Stimulated activated CD4-positive, alpha-beta T cell treated with anti-CD3 and anti-CD28 coated beads, TNF-alpha, amount 100 ng/mL, for 4 hours (primary cell): ENCODE measurements around the gene ZNF608.

Source experiments
- DNase-seq, 3 experiments: peaks; one replicate each; pipeline ENCODE4 v3.0.0-alpha.2; 2020; ENCODE audit warnings: low read depth in 3 of 3

ZNF608 gene

DNA sequence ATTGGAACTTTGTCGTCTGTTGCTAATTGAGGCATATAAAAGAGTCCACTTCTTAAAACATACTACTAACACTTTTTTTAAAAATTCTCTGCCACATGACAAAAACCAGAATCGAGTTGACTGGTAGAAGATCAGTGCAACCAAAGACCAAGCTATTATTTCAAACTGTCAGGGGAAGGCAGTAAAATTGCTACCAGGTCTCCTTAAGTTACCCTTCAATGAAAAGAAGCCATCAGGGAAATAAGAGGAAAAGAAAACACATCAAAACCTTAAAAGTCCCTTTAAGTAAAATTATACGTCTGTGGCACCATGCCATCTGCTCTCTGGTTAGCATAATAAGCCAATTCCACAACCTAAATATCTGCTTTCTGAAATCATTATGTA is 9.6 kb downstream of the ZNF608 start:
- DNase-seq, result no peak

DNA sequence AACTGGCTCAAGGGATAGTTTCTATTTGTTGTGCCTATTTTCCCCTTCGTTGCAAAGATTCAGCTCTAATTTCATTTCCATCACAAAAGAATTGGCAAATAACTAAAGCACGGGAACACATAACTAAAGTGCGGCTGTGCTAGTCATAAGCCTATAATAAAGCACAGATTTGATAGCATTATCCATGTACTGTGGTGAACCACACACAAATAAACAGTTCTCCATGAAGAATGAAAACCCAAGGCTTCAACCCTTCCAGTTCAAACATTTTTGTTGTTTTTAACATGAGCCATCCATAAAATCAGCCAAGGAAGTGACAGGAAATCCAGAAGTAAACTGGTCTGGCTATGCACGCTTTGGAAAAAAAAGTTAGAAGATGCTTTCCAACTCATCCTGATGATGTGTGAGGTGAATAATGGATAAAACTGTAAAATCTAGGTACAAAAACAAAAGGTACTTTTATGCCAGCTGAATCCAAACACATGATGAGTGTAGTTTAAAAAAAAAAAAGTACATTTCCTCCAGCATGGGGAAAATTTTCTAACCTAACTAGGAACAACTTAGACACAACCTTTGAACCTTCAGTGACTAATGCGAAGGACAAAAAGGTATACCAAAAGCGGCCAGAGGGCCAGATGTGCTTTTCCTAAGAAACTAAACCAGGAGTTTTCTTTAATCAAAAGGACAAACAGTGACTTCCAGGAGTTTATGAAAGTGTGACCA is 10.2 kb downstream of the ZNF608 start:
- no peak for DNase-seq

DNA sequence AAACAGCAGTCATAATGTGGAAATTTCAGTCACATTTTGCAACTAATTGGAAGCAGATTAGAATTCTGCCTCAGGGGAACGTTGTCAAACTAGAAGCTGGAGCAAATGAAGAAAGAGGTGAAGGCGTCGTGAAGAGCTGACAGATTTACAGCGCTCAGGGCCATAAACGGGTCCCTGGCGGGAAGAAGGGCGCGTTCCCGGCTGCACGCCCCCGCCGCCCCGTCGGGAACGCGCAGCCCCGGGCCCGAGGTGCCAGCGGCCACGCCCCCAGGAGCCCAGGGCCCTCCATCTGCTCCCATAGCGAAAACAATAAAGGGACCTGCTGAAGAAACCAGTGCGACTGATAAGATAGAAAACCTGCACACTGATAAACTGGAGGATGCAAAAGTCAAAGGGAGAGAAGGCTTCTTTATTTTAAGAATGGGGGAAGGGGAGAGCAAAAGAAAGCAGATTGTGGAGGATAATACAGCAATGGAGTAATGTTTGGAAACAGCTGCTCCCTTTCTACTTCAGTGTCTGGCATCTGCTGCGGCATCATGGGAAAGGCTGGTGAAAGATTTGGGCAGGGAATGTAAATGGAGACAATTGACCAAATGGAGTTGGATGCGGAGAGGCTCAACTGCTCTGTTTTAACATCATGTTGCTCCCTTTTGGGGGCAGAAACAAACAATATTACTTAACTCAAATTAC is 11.1 kb downstream of the ZNF608 start:
- DNase-seq, result no peak

DNA sequence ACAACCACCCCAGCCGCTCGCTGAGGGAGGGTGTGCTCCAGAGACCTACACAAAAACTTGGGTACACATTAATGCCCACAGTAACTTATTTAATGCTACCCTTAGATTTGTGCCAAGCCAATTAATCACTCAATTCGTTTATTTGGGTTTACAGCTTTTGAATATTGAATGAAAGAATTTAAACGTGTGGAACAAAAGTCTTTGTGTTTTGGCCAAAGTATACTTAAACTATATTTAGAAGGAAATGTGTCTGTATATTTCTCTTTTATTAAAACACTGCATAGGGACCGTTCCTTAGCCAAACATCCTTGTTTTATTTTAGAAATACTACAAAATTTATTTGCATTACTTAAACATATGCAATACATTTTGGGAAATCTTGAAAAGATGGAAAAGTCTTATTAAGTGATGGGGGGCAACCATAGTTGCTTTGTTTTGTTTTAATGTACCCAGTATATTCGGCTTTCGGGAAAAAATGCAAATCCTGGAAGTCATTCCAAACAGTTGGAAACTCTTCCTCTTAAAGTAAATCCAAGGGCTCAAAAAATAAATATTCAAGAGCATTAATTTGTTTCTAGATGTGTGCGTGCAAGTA is 11.8 kb downstream of the ZNF608 start:
- DNase-seq, result no peak

DNA sequence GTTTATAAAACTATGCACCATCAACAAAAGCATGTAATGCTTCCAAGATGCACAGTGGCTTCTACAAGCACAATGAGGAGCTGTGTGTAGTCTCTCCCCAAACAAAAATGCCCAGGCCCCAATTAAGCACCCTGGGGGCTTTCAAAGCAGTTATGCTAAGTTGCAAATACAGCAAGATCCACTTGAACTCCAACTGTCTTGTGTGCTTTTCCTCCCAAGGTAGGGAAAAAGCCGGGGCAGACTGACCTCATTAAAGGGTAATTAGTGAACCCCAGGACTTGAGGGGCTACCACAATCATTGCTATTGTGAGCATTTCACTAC is 13.1 kb downstream of the ZNF608 start:
- no peak for DNase-seq

DNA sequence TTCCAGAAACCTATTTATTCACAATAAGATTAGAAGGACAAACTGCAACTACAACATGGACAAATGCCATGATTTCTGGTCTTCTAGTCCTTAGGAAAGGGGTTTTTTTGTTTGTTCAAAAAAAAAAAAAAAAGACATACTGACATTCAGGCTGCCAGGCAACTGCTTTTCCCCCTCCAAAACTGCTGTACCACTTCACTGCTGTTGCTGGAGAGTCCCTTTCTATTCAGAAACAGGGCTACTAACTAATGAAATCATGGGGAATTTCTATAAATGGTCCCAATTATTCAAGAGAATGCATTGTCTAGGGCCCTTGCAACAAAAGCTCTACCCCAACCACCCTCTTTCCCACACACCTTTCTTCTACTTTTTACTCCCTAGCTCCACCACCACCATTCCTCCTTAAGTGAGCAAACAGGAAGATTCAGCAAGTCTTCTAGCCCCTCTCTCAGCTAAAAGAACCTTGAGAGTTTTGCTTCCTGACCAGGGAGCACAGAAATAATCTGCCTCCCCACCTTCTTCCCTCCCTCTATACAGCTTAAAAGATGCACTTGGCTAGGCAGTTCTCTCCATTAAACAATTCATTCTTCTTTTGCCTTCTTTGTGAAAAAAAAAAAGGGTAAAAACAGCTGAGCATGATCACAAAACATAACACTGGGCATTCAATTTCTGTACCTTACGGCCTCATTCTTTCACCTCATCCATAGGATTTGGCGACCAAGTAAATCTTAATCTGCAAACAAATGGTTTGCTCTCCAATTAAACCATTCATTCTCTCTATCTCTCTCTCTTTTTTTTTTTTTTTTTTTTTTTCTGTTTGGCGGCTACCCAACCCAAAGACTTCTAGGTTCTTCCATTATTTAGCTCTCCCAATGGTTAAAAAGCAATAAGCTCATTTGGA is 13.8 kb downstream of the ZNF608 start:
- no peak for DNase-seq

DNA sequence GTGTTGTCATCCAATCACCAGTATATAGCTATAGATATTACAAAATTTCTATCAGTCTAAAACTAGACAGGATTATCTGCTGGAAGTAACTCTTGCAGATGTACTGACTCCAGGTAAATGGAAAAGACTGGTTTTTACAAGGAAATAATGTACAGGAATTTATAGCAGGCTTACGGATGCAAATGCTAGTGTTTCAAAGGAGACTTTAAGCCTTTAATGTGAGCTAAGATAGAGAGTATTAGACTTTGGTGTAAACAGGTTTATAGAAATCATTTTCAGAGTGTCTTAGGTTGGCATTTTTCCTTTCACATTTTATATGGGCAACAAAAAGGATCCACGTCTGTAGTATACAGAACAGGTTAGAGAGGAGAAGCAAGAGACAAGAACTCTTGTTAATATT is 16.1 kb downstream of the ZNF608 start:
- DNase-seq, result no peak

DNA sequence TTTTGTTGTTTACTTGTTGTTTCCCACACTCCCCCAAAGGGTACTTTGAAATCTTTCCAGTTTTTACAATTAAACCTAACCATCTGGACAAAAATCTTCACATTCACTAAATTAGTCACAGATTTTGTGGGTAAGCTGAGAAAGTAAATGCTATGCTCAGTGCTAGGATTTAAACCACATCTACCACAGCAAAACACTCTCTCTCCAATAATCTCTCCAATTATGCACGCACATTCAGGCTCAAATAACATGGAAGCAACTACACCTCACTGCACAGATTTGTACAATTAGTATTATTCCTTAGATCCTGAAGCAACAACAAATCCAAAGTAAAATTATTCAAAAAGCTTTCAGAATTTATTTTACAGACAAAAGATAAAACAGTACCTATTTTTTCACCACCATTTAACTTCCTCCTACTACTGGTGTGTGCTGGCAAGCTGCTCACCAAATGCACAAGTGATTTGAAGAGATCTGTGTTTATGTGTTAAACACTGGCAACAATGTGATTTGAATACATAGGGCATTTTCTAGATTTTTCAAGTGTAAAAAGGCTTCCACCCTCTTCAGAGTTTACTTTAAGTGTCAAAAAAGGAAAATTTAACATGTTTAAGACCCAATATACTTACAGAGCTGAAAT is 16.6 kb downstream of the ZNF608 start:
- no peak for DNase-seq

DNA sequence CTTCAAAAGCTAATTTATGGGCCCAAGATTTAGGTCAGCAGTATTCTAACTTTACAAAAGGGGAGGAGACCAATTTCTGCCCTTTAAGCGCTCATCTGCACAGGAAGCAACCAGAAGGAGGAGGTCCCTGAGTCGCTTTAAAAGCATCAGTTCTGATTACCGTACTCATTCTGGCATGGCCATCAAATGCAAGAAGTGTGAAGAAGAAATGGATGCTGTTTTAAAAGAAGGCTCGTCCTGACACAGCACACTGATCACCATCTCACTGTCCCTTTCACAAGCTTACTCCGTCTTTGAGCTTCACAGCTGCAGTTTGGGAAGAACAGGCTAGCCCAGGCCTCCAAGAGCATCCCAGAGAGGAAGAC is 17.5 kb downstream of the ZNF608 start:
- DNase-seq, result no peak

DNA sequence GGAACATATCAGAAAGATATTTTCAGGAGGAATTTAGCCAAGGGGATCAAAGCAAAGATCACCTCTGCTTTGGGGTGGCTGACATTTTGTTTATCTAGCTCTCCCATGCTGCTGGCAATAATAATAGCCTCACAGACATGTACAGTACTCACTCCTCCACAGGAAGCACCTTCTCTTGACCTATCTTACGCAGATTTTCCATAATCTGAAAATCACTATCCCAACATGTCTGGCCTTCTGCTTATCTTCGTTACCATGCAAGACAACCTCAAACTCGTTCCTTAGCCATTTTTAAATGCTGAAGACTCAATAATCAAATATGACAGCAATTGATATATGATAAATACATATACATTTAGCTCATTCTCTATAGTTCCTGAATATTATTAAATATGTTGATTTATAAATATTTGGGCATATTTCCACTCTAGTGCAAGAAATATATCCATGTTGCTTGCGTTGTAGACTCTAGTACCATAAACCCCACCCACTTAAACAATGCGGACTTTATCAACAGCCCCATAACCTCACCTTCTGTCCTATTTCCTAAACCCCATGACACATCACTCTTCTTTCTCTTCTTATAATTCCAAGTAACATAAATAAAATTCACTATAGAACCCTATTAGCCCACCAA is 18.0 kb downstream of the ZNF608 start:
- DNase-seq, result no peak

DNA sequence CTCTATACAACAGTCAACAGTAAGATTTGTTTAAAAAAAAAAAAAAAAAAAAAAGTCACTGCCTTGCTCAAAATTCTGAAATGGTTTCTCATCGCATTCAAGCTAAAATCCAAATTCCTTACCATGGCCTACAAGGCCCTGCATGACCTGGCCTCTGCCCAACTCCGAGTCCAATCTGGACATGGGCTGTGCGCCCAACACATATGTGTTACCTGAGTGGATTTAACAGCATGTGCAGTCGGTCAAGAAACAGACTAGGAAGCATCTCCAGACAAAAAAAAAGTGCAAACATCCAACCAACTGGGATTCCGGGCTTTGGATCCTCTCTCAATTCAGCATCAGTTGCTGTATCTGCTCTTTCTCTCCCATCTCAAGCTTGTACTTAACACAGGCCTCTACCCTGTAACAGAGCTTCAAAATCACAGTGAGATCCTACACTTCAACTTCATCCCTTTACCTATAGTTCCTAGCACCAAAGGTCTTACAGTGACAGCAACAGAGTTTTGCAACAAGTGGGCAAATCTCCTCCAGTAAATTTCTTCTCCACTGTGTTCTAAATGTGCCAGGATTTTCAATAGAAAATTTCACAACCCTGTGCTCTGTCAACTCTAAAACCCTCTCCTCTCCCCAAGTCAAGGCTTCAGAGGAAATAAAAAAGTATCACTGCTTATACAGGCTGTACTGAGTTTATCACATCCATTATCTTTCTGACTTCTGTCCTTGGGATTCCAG is 19.6 kb downstream of the ZNF608 start:
- DNase-seq, result no peak

DNA sequence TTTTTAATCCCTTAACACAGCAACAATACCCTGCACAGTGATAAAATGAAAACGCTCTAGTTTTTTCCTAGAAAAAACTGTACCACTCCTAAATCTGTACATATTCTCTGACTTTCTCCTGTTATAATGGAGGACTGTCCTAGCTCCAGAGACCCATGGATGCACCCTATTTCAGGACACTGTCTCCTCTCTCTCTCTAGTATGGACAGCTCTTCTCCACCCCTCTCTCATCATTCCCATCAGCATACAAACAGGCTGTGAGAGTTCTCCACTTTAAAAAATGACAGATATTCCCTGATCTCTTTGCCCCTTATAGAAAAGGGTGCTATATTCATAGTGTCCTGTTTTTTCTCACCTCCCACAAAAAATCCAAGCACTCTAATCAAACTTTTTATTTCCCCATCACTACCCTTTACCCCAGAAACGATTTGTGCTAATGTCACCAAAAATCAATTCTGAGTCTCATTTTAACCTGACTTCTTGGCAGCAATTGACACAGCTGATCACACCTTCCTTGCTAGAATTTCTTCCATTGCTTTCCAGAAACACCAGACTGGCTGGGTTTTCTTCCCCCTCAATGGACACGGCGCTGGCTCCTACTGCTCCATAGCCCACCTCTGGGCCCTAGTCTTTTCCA is 20.7 kb downstream of the ZNF608 start:
- DNase-seq, result no peak

DNA sequence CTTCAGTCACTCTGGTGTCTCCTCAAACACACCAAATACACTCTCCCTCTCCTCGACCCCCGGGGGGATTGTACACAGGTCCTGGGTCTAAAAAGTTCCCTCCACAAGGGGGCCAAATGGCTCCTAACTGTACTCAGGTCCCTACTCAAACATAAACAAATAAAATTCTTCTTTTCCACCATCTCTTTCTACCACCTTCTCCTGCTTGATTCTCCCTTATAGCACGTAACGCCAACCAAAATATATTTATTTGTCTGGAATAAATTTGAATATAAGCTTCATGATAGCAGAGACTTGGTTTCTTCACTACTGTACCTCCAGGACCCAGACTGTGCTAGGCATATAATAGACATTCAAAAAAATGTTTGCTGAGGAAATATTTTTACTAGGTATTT is 21.4 kb downstream of the ZNF608 start:
- DNase-seq, result no peak

DNA sequence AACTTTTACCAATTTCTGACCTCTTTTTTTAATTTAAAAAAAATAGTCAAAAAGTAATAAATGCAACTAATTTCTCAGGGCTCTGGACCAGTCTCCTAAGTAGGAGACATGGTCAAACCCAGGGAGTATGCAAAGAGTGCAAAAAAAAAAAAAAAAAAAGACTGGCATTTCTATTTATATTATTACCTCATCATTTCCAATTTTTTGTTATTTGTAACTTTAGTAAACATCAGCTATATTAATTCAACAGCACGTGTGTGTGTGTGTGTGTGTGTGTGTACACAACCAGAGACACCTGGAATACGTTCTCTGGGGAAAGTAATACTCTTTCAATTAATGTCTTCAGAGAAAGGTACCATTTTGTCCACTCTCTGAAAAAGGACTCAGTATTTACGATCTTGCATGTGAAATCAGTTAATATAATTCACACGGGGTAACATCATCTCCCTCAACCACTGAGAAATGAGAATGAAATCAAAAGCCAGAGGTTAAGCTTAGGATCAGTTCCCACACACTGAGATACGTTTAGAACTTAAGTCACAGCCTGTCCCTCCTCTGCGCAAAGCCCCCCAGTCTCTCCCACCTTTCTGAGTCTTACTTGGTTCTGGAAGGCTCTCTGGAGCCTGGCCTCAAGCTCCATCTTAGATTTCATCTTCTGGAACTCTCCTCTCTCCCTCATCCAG is 21.9 kb downstream of the ZNF608 start:
- no peak for DNase-seq

DNA sequence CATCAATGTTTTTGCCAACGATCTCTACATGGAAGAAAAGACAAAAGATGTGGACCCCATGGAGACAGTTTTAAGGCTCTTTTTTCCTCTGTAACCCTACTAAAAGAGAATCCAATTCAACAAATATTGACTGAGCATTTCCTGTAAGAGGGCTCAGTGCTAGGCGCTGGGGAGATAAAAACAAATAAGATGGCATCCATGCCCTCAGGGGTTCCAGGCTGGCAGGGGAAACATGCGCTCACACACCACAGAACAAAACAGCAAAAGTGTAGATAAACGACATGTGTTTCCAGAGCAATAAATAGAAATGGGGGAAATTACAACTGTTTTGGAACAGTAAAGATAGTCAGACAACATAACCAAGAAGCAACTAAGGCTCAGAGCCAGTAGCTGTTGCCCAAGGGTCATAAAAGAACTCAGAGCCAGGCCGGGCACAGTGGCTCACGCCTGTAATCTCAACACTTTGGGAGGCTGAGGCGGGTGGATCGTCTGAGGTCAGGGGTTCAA is 25.2 kb downstream of the ZNF608 start:
- DNase-seq, result no peak

DNA sequence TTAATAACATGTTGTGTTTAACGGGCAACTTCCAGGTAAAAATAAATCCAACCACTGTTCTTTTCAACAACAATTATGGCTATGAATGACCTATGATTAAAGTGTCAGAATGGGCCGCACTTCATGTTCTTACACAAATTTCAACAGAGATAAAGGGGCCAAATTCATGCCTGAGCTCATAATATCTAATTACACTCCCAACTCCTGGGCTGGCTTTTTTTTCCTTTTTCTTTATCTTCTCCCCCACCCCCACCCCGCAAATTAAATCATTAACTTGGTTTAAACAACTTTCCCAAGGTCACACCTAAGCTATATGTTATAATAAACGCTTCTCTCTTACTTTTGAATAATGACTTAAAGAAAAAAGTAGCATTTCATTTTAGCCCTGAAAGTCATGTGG is 25.8 kb downstream of the ZNF608 start:
- DNase-seq, result no peak

DNA sequence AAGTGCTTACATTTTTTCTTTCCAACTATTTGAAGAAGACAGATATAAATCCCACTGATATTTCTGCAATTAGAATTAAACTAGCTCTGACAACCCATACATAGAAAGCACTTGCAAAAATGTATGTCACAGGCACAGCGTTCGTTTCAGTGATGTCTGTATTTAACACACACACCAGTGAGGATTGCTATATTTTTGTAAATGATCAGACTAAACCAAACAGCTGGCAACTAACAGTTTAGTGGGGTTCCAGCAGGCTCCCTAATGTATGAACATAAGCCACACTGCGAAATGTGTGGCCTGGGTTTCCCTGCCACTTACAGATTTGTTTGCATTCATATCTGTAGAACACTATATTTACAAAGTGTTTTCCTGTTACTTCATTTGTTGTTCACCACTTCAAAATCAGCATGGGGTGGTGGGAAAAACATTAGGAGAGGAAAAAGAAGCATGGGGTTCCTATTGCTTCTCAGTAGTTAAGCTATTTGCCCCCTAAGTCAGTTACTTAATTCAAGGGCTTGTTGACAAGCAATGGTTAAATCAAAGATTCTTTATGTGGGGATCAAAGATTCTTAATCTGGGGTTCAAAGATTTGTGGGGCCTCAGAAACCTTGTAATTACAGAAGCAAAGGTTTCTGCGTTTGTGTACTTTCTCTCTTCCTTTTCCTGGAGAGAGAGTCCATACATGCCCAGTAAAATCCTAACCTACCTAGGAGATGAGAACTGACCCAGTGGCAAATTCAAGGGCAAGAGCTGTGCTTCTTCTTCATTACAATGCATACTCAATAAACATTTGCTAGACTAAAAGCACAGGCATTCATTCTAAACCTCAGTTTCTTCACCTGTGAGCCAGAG is 27.1 kb downstream of the ZNF608 start:
- DNase-seq, result no peak

DNA sequence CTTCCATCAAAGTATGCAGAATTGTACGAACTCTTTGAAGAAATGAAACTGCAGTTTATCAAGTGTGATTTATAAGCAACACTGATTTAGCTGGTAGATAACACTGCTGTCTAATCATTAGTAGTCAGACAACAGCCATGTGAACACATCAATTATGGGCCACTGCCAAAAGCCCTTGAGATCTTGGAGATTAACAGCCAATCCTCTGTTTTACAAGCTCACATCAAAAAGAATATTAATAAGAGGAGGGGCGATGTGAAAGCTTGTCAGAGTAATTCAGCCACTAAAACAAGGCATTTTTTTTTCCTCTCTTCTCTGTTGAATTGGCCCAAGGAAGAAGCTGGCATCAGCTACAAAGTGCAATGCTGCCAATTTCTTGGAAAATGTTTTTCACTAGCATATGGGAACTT is 28.1 kb downstream of the ZNF608 start:
- no peak for DNase-seq

DNA sequence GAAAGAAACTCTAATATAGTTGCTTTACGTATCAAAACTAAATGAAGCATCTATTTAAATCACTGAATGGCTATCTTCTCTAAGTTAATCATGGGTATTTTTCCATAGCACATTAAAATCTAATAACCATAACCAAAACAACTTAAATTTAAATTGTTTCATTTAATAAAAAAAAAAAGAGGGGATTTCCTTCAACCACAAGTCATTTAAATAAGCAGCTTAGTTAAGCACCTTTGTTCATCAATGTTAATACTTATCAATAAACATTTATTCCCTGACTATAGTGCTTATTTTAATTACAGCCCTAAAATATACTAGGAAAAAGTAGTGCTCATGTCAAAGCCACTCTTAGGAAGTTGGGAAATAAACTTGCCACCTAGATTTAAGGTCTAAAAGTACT is 30.3 kb downstream of the ZNF608 start:
- no peak for DNase-seq
